ENCODE results near the gene SEMA3C.

The SEMA3C gene

DNA sequence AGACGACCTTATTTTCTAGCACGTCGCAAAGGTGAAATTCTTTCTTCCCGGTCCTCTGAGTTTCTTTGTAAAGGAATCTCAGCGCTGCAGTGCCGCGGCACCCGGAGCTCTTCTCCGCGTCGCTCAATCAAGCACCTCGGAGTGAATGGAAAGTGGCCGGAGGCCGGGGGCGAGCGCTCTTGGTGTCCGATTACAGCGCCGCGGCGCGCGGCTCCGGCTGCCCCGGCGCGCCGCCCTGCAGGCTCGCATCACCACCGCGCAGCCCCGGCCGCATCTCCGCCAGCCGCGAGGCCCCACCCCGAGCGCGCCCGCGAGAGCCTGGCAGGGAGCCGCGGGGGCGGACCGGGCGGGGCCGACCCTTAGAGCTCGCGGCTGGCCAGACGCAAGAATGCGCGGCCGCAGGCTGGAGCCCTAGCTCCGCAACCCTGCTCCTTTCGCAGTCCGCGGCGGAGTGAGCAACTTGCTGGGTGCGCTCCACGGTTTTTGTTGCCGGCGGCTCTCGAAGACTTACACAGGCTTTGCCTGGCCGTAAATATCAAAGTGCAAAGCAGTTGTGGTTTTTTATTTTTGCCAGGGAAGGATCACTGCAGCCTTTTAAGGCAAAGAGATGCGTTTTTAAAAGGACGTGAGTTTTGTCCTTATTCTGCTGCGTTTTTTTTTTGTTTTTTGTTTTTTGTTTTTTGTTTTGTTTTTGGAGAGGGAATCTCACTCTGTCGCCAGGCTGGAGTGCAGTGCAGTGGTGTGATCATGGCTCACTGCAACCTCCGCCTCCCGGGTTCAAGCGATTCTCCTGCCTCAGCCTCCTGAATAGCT is at the start of gene SEMA3C:
TSS of gene SEMA3C (minus strand) at position 143 of the 813 bp plus-strand sequence. CDS start 2,270 bp downstream, outside the sequence.
- Histone ChIP-seq H3K4me3 (ENCODE audit: low read depth, low read length) (peak within 1 kb of the TSS; percentile 69), H3K9me3 (ENCODE audit: control insufficient read depth, insufficient read depth, low read depth, low read length) (no peaks in the 10 kb centered on the region), H3K9ac (ENCODE audit: low read length) (peak within 1 kb of the TSS; percentile 69), H3K27me3 (ENCODE audit: control insufficient read depth, insufficient read depth, low read length) (peaks cover 17% of the 10 kb centered on the region), H3K27ac (ENCODE audit: low read depth, low read length) (no peak within 1 kb of the TSS; the same call in 1 of the 2 replicates), H3K4me1 (ENCODE audit: control insufficient read depth, insufficient read depth, low read length) (peaks cover 4% of the 10 kb centered on the region; the same call in 1 of the 2 replicates), H3K36me3 (ENCODE audit: control insufficient read depth, insufficient read depth, low read length) (no peaks in the 10 kb centered on the region)

DNA sequence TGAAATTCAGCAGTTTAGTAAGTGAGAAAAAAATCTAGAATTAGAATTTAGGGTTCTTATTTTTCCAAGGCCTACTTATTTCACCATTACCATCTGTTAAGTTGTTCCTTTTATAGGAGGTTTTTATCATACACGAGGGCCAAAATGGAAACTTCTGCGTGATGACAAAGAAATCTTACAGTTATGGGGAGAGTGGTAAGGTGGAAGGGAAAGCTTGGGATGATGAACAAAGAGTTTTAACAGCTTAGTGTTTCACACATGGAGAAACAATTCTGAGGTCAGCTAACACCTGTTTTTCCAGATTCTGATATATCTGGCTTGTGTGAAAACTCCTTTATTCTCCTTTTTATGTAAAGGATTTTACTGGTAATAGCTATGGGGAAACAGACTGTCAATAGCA is 49.8 kb upstream of the SEMA3C start:
- no peak overlapping the region for H3K4me3 ChIP-seq (ENCODE audit: low read depth, low read length)
- no peaks in the 10 kb centered on the region for H3K4me1 ChIP-seq (ENCODE audit: control insufficient read depth, insufficient read depth, low read length)
- H3K27me3 ChIP-seq (ENCODE audit: control insufficient read depth, insufficient read depth, low read length), result no peaks in the 10 kb centered on the region
- no peak overlapping the region for H3K9ac ChIP-seq (ENCODE audit: low read length)
- H3K27ac ChIP-seq (ENCODE audit: low read depth, low read length), result no peak overlapping the region
- no peaks in the 10 kb centered on the region for H3K36me3 ChIP-seq (ENCODE audit: control insufficient read depth, insufficient read depth, low read length)
- no peaks in the 10 kb centered on the region for H3K9me3 ChIP-seq (ENCODE audit: control insufficient read depth, insufficient read depth, low read depth, low read length)

DNA sequence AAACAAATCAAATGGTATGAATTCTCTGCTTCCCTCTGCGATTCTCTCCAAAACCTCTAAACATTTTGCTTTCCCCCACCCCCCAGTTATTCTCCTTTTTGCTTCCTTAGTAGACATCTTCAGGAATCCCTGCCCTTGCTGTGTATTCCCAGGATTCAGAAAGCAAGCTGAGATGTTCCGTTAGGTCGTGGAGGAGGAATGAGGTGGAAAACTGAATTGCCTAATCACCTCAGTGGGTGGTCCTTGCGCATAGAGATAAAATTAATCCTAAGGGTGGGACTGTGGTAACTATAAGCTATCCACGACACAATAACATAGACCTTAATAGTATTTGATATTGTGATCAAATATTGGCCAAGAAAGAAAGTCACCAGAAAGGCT is 49.1 kb upstream of the SEMA3C start:
- H3K4me3 ChIP-seq (ENCODE audit: low read depth, low read length), result no peak overlapping the region
- no peak overlapping the region for H3K27ac ChIP-seq (ENCODE audit: low read depth, low read length)
- H3K9me3 ChIP-seq (ENCODE audit: control insufficient read depth, insufficient read depth, low read depth, low read length), result no peaks in the 10 kb centered on the region
- H3K9ac ChIP-seq (ENCODE audit: low read length), result no peak overlapping the region
- H3K27me3 ChIP-seq (ENCODE audit: control insufficient read depth, insufficient read depth, low read length), result no peaks in the 10 kb centered on the region
- H3K4me1 ChIP-seq (ENCODE audit: control insufficient read depth, insufficient read depth, low read length), result no peaks in the 10 kb centered on the region
- no peaks in the 10 kb centered on the region for H3K36me3 ChIP-seq (ENCODE audit: control insufficient read depth, insufficient read depth, low read length)

DNA sequence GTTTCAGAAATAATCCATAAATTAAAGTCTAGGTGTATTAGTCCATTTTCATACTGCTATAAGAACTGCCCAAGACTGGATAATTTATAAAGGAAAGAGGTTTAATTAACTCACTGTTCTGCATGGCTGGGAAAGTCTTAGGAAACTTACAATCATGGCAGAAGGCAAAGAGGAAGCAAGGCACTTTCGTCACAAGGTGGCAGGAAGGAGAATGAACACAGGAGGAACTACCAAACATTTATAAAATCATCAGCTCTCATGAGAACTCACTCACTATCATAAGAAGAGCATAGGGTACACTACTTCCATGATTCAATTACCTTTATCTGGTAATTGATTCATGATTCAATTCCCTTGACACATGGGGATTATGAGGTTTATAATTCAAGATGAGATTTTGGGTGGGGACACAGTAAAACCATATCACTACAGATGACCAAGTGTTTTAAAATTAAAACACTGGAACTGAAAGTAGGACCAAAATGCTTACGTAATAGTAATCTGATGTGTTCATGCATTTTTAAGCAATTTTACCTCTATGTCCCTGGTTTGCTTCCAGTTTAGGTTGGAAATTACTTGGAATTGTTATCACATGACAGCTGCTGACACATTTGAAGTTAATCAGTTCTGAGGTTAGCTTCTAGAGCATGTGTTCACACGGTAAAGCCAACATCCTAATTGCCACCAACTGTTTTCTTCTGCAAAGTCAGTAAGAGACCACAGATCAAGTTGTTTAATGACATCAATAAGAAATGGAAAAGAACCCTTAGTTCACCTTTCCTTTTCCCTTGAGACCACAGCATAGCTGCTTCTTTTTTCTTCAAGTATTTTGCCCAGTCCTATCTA is 48.4 kb upstream of the SEMA3C start:
- Histone ChIP-seq H3K27ac (ENCODE audit: low read depth, low read length) (no peak overlapping the region), H3K9me3 (ENCODE audit: control insufficient read depth, insufficient read depth, low read depth, low read length) (no peaks in the 10 kb centered on the region), H3K4me1 (ENCODE audit: control insufficient read depth, insufficient read depth, low read length) (no peaks in the 10 kb centered on the region), H3K9ac (ENCODE audit: low read length) (no peak overlapping the region), H3K27me3 (ENCODE audit: control insufficient read depth, insufficient read depth, low read length) (no peaks in the 10 kb centered on the region), H3K36me3 (ENCODE audit: control insufficient read depth, insufficient read depth, low read length) (no peaks in the 10 kb centered on the region), H3K4me3 (ENCODE audit: low read depth, low read length) (no peak overlapping the region)

DNA sequence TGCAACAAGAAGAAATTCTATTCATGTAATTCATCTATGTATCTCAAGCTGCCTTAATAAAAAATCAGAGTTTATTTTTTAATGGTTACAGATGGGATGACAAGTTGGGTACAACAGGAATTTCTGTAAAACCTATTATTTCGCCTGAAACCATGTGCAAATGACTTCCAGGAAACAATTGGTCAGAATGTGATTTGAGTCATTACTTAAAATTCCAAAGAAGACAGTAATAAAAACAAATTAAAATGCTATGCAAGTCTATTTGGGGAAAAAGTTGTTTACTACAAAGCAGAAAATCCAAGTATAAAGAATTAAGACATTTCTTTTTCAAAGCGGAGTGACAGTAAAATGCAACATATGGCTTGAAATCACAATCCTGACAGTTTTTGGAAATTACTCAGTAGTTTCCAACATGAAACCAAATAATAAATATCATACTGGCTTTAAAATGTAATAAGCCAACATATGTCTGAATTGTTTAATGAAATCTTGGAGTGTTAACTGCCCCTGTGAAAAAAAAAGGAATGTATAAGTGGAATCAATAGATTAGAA is 41.5 kb upstream of the SEMA3C start:
- Histone ChIP-seq H3K4me1 (ENCODE audit: control insufficient read depth, insufficient read depth, low read length) (no peaks in the 10 kb centered on the region), H3K36me3 (ENCODE audit: control insufficient read depth, insufficient read depth, low read length) (no peaks in the 10 kb centered on the region), H3K27ac (ENCODE audit: low read depth, low read length) (no peak overlapping the region), H3K4me3 (ENCODE audit: low read depth, low read length) (no peak overlapping the region), H3K27me3 (ENCODE audit: control insufficient read depth, insufficient read depth, low read length) (no peaks in the 10 kb centered on the region), H3K9me3 (ENCODE audit: control insufficient read depth, insufficient read depth, low read depth, low read length) (no peaks in the 10 kb centered on the region), H3K9ac (ENCODE audit: low read length) (no peak overlapping the region)

DNA sequence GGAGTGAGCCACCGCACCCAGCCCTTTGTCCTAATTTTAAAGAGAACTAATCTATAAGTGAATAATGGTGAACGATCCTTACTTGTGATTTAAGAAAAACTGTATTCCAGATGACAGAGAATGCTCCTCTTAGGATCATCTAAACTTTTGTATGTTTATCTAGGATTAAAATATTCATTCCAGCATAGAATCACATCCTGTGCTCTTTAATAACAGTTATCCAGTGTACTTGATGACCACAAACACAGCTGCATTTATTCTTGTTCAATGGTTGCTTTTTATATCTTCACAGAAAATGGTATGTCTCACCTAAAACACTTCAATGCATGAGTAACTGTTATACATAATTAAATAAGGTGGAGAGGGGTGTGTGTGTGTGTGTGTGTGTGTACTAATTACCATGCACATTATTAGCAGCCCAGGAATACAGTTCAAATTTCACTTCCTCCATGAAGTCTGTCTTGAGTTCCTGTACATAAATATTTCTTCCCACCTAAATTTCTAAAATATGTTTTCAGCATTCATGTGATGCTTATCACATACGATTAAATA is 38.5 kb upstream of the SEMA3C start:
- no peaks in the 10 kb centered on the region for H3K4me1 ChIP-seq (ENCODE audit: control insufficient read depth, insufficient read depth, low read length)
- no peak overlapping the region for H3K9ac ChIP-seq (ENCODE audit: low read length)

DNA sequence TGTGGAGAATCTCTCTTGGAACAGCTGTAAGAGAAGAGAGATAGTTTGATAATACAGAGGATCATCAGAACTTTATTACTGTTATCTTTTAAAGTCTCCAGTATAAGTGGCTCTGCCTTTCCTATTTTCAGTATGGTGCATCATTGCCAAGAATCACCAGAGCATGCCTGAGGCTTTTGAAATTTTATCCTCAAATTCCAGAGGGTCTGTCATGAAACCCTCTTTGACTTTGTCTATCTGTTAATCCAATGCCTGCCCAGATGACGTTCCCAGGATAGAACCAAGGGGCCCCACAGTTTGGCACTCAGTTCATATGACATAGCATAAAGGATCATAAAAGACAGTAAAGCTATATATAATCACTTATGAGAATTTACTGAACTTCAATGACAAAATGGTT is 35.3 kb upstream of the SEMA3C start:
- Histone ChIP-seq H3K27ac (ENCODE audit: low read depth, low read length) (no peak overlapping the region), H3K27me3 (ENCODE audit: control insufficient read depth, insufficient read depth, low read length) (no peaks in the 10 kb centered on the region), H3K9ac (ENCODE audit: low read length) (no peak overlapping the region), H3K36me3 (ENCODE audit: control insufficient read depth, insufficient read depth, low read length) (no peaks in the 10 kb centered on the region), H3K4me3 (ENCODE audit: low read depth, low read length) (no peak overlapping the region), H3K9me3 (ENCODE audit: control insufficient read depth, insufficient read depth, low read depth, low read length) (no peaks in the 10 kb centered on the region), H3K4me1 (ENCODE audit: control insufficient read depth, insufficient read depth, low read length) (no peaks in the 10 kb centered on the region)

More for the DNA sequence above, 38.5 kb upstream of the SEMA3C start:
- Histone ChIP-seq H3K9me3 (ENCODE audit: control insufficient read depth, insufficient read depth, low read depth, low read length) (no peaks in the 10 kb centered on the region), H3K27ac (ENCODE audit: low read depth, low read length) (no peak overlapping the region), H3K27me3 (ENCODE audit: control insufficient read depth, insufficient read depth, low read length) (no peaks in the 10 kb centered on the region), H3K4me3 (ENCODE audit: low read depth, low read length) (no peak overlapping the region), H3K36me3 (ENCODE audit: control insufficient read depth, insufficient read depth, low read length) (no peaks in the 10 kb centered on the region)

DNA sequence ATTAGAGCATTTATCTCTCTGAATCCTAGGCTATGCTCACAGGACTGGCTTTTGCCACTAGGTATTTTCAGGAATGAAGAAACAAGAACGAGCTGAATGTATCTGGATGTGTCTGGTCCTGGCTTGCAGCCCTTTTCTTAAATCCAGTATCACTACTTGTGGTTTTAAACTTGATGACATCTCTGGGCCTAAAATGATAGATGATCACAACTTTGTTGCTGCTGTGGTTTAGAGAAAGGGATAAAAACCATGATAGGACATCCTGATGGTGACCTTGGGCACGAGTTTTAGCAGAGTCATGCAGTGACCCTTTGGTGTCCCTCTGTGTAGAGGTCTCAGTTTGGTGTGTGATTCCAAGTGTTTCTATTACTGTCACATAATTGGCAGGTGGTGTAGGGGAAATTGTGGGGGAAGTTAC is 31.7 kb upstream of the SEMA3C start:
- H3K27me3 ChIP-seq (ENCODE audit: control insufficient read depth, insufficient read depth, low read length), result no peaks in the 10 kb centered on the region
- H3K27ac ChIP-seq (ENCODE audit: low read depth, low read length), result no peak overlapping the region
- H3K9ac ChIP-seq (ENCODE audit: low read length), result no peak overlapping the region

DNA sequence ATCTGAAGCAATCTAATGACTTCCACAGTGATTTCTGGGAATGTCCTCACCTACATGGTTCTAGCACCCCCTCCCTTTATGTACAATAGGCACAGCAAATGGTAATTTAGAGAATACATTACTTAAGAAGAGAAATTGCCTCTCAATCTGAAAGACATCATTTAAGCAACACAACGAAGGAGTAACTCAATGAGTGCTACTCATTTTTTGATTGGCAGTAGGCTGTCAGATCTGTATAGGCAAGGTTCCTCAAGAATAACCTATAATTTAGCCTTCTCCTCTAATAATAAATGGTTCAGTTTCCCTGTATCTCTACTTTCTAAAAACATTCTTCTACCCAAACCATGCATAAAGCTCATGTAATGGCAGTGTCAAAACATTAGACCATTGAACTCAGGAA is 30.6 kb upstream of the SEMA3C start:
- H3K4me1 ChIP-seq (ENCODE audit: control insufficient read depth, insufficient read depth, low read length), result no peaks in the 10 kb centered on the region
- H3K36me3 ChIP-seq (ENCODE audit: control insufficient read depth, insufficient read depth, low read length), result no peaks in the 10 kb centered on the region
- H3K27me3 ChIP-seq (ENCODE audit: control insufficient read depth, insufficient read depth, low read length), result no peaks in the 10 kb centered on the region
- H3K27ac ChIP-seq (ENCODE audit: low read depth, low read length), result no peak overlapping the region
- no peak overlapping the region for H3K4me3 ChIP-seq (ENCODE audit: low read depth, low read length)
- H3K9ac ChIP-seq (ENCODE audit: low read length), result no peak overlapping the region
- no peaks in the 10 kb centered on the region for H3K9me3 ChIP-seq (ENCODE audit: control insufficient read depth, insufficient read depth, low read depth, low read length)

More for the DNA sequence above, 31.7 kb upstream of the SEMA3C start:
- Histone ChIP-seq H3K36me3 (ENCODE audit: control insufficient read depth, insufficient read depth, low read length) (no peaks in the 10 kb centered on the region), H3K4me1 (ENCODE audit: control insufficient read depth, insufficient read depth, low read length) (no peaks in the 10 kb centered on the region), H3K4me3 (ENCODE audit: low read depth, low read length) (no peak overlapping the region), H3K9me3 (ENCODE audit: control insufficient read depth, insufficient read depth, low read depth, low read length) (no peaks in the 10 kb centered on the region)

DNA sequence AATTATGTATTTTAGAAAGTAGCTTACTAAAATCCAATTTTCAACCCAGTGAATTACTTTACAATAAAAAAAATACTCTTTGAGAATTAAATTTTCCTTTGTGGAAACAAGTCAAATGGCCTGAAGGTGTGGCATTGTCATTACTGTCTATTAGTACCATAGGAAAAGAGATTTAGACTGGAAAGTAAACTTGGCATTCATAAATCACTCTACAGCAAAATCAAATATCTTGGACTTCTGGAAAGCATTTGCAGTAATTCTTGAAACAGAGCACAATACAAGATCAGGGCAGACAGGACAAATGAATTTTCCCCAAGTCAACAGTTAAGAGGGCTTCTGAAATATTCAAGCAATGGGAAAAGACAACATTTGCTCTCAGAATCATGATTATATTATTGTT is 28.0 kb upstream of the SEMA3C start:
- Histone ChIP-seq H3K4me1 (ENCODE audit: control insufficient read depth, insufficient read depth, low read length) (peaks cover 7% of the 10 kb centered on the region; the same call in 1 of the 2 replicates), H3K4me3 (ENCODE audit: low read depth, low read length) (no peak overlapping the region), H3K27me3 (ENCODE audit: control insufficient read depth, insufficient read depth, low read length) (no peaks in the 10 kb centered on the region), H3K9ac (ENCODE audit: low read length) (no peak overlapping the region), H3K9me3 (ENCODE audit: control insufficient read depth, insufficient read depth, low read depth, low read length) (no peaks in the 10 kb centered on the region), H3K36me3 (ENCODE audit: control insufficient read depth, insufficient read depth, low read length) (no peaks in the 10 kb centered on the region), H3K27ac (ENCODE audit: low read depth, low read length) (no peak overlapping the region)

Data from HUES6 (cell line).